HepG2 (cell line): ENCODE data around the gene TBKBP1. TPM values are rescaled to one million over a fixed set of nuclear protein-coding genes. Genes with fewer than 3 reads are reported as not detected.
A peak's percentile ranks its signal among the peaks of the same experiment; 100 is the strongest.

ENCODE experiments used
- CBX5 ChIP-seq: sonication (generic); formaldehyde crosslinking; IDR thresholded peaks from 2 replicates; pipeline ENCODE4 v1.4.0; 2020; ENCODE audit warnings: missing genetic modification reagents, borderline replicate concordance
- CEBPZ ChIP-seq: IDR thresholded peaks from 2 replicates; pipeline ENCODE4 v1.6.1; 2012; ENCODE audit warnings: low read length, improper control_type of control experiment
- GZF1 ChIP-seq: sonication (generic); formaldehyde crosslinking; IDR thresholded peaks from 2 replicates; pipeline ENCODE4 v1.5.1; 2020; ENCODE audit warnings: mild to moderate bottlenecking, missing genetic modification reagents
- MAF1 ChIP-seq: sonication (generic); formaldehyde crosslinking; IDR thresholded peaks from 2 replicates; pipeline ENCODE4 v1.5.0; 2020; ENCODE audit warnings: missing genetic modification reagents, borderline replicate concordance
- PBX2 ChIP-seq: IDR thresholded peaks from 2 replicates; pipeline ENCODE4 v1.6.1; 2016; ENCODE audit warnings: control low read depth
- PHF21A ChIP-seq: sonication (generic); formaldehyde crosslinking; IDR thresholded peaks from 2 replicates; pipeline ENCODE4 v1.5.0; 2020; ENCODE audit warnings: mild to moderate bottlenecking, missing genetic modification reagents
- PHF8 ChIP-seq: sonication (generic); formaldehyde crosslinking; IDR thresholded peaks from 2 replicates; pipeline ENCODE4 v1.5.0; 2020; ENCODE audit warnings: missing genetic modification reagents
- PLSCR1 ChIP-seq: sonication (generic); formaldehyde crosslinking; IDR thresholded peaks from 2 replicates; pipeline ENCODE4 v1.5.0; 2020; ENCODE audit warnings: missing genetic modification reagents, mild to moderate bottlenecking, borderline replicate concordance
- SALL1 ChIP-seq: sonication (generic); formaldehyde crosslinking; IDR thresholded peaks from 2 replicates; pipeline ENCODE4 v1.8.0; 2022; ENCODE audit warnings: mild to moderate bottlenecking, missing genetic modification reagents
- TEAD3 ChIP-seq: optimal IDR thresholded peaks from 2 replicates; pipeline ENCODE3; 2016; ENCODE audit warnings: borderline replicate concordance
- ZFP36 ChIP-seq: fragments of 150-350 bp; IDR thresholded peaks from 2 replicates; pipeline ENCODE4 v1.6.1; 2018; ENCODE audit warnings: borderline replicate concordance, low read length, low read depth; ENCODE audit not compliant: partially characterized antibody
- ZIK1 ChIP-seq: sonication (generic); formaldehyde crosslinking; IDR thresholded peaks from 2 replicates; pipeline ENCODE4 v1.5.0; 2020; ENCODE audit warnings: mild to moderate bottlenecking, low read depth, missing genetic modification reagents, borderline replicate concordance
- ZNF274 ChIP-seq: sonication (generic); formaldehyde crosslinking; IDR thresholded peaks from 2 replicates; pipeline ENCODE4 v1.5.1; 2020; ENCODE audit warnings: mild to moderate bottlenecking, missing genetic modification reagents
- ZNF549 ChIP-seq: sonication (generic); formaldehyde crosslinking; IDR thresholded peaks from 2 replicates; pipeline ENCODE4 v1.5.0; 2020; ENCODE audit warnings: missing genetic modification reagents
- polyA plus RNA-seq, 8 experiments: library from polyadenylated mRNA; depleted of rRNA in 3 of 8; stranded (reverse) in 7 of 8; unstranded in 1 of 8; fragments of >200 nt; fragmentation: Illumina TruSeq in 4 of 8; extraction: Trizol in 4 of 8; gene quantifications; 2 replicates each; pipeline versions ENCODE4 v1.2.1 to v1.2.3, GENCODE V29; 2011 to 2016; ENCODE audit warnings: low read depth in 4 of 8, missing spikeins in 1 of 8, mixed read lengths in 1 of 8; ENCODE audit not compliant: insufficient read depth in 1 of 8
- total RNA-seq, 5 experiments: library from RNA; depleted of rRNA; stranded (reverse); fragments of >200 nt; fragmentation: Illumina TruSeq; extraction: Trizol; gene quantifications; 2 replicates each; pipeline ENCODE4 v1.2.3, GENCODE V29; 2016; ENCODE audit warnings: low read depth in 1 of 5
- TF ChIP-seq, protein P1 (sequence below): fragments of 450-650 bp; IDR thresholded peaks from 2 replicates; pipeline ENCODE4 v1.6.1; 2017
- TF ChIP-seq, protein P2 (sequence below): sonication (generic); formaldehyde crosslinking; IDR thresholded peaks from 2 replicates; pipeline ENCODE4 v1.5.1; 2020; ENCODE audit warnings: missing genetic modification reagents, mild to moderate bottlenecking, borderline replicate concordance

TBKBP1 gene
- total and polyA plus RNA-seq, 2 of the 13 experiments (the other 11 are each of a cell fraction or from before 2014, with no cell fraction given), result 2.6 to 7.0 TPM

DNA sequence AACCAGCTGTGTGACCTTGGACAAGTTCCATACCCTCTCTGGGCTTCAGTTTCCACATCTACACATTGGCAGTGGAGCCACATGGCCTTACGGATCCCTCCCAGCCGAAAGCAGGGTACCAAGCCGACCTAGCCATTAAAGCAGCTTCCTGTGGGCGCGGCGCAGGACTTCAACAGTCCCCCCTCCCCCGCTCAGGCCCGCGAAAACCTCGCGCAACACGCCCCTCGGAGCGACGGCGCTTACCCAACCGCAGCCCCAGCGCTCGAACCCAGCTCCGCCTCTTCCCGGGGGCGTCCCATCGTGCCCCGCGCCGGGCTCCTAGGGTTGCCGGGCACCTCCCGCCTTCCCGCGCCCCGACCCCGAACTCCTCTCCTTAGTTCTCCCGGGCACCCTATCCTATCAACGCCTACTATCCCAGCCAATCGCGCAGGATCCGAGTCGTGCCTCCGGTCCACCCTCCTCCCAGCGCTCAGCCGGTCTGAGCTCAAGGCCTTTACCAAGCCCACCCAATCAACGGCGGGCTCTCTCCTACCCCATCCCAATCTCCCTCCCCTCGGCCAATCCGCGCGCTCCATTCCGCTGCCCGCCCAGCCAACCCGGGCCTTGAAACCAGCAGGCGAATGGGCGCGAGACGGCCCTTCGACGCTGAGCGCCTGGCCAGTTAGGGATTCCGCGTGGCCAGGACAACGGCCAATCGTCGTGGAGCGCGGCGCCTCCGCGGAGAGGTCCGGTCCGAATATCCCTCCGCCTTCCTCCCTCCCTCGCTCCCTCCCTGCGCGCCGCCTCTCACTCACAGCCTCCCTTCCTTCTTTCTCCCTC lies 44.6 kb upstream of the TBKBP1 start, which contains the start of gene KPNB1 (continued):
- peak; percentile 89 for TF ChIP-seq SALL1 (CRISPR knock-in tag)
- TF ChIP-seq PHF21A, result peak; percentile 98
- TF ChIP-seq, protein P1, sequence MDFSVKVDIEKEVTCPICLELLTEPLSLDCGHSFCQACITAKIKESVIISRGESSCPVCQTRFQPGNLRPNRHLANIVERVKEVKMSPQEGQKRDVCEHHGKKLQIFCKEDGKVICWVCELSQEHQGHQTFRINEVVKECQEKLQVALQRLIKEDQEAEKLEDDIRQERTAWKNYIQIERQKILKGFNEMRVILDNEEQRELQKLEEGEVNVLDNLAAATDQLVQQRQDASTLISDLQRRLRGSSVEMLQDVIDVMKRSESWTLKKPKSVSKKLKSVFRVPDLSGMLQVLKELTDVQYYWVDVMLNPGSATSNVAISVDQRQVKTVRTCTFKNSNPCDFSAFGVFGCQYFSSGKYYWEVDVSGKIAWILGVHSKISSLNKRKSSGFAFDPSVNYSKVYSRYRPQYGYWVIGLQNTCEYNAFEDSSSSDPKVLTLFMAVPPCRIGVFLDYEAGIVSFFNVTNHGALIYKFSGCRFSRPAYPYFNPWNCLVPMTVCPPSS, result no peak
- peak; percentile 73 for TF ChIP-seq ZNF274 (CRISPR knock-in tag)
- TF ChIP-seq CBX5 (CRISPR knock-in tag), result peak; percentile 96
- TF ChIP-seq PHF8 (CRISPR knock-in tag), result peak; percentile 63
- TF ChIP-seq ZFP36, result peak; percentile 83
- 0 out of 2 replicates have a peak, but pooled peaks have one; percentile 57 for TF ChIP-seq GZF1 (CRISPR knock-in tag)
- TF ChIP-seq PLSCR1 (CRISPR knock-in tag), result no peak
- no peak for TF ChIP-seq PBX2 (CRISPR knock-in tag)
- peak; percentile 79 for TF ChIP-seq TEAD3 (CRISPR knock-in tag)
- TF ChIP-seq ZIK1 (CRISPR knock-in tag), result peak; percentile 94
- peak; percentile 29 for TF ChIP-seq ZNF549 (CRISPR knock-in tag)
- TF ChIP-seq, protein P2, sequence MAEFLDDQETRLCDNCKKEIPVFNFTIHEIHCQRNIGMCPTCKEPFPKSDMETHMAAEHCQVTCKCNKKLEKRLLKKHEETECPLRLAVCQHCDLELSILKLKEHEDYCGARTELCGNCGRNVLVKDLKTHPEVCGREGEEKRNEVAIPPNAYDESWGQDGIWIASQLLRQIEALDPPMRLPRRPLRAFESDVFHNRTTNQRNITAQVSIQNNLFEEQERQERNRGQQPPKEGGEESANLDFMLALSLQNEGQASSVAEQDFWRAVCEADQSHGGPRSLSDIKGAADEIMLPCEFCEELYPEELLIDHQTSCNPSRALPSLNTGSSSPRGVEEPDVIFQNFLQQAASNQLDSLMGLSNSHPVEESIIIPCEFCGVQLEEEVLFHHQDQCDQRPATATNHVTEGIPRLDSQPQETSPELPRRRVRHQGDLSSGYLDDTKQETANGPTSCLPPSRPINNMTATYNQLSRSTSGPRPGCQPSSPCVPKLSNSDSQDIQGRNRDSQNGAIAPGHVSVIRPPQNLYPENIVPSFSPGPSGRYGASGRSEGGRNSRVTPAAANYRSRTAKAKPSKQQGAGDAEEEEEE (CRISPR knock-in tag), result peak; percentile 98
- TF ChIP-seq MAF1 (CRISPR knock-in tag), result peak; percentile 79
- no peak for TF ChIP-seq CEBPZ
